Stimulated activated CD8-positive, alpha-beta memory T cell treated with anti-CD3 and anti-CD28 coated beads, Interleukin-12 subunit alpha, Interleukin-12 subunit beta, amount 100 ng/mL, for 1 hour (primary cell): ENCODE results near the gene TMEM212.

Experiments used
- DNase-seq: peaks from one replicate; pipeline ENCODE4 v3.0.0-alpha.2; 2020; ENCODE audit warnings: low read depth

Gene TMEM212

DNA sequence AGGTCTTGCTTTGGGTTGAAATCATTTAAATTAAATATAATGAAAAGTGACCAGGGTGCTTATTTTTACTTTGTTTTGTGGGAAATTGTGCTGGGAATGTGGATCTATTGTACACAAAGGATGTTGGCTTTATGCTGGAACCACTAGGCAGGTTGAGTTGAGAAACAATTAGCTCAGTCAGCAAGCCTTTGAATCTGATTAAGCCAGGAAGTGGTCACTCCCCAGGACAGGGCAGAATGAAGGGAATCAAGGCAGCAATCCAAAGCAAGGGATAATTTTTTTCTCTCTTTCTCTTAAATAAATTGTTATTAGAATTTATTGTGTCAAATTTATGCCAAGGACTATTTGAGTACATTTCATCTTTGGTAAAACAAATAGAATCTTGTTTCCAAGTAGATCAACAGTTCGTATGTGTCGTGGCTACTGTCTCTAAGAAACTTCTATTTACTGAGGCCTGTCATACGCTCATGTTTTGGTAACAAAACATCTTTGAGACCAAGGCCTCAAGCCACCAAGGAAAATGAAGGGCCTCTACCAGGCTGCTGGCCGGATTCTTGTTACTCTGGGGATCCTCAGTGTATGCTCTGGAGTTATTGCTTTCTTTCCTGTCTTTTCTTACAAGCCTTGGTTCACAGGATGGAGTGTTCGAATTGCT is at the start of gene TMEM212:
TSS of gene TMEM212 (plus strand) at position 486 of the 655 bp plus-strand sequence. CDS start at position 521, 35 bp downstream.
- no peak for DNase-seq

DNA sequence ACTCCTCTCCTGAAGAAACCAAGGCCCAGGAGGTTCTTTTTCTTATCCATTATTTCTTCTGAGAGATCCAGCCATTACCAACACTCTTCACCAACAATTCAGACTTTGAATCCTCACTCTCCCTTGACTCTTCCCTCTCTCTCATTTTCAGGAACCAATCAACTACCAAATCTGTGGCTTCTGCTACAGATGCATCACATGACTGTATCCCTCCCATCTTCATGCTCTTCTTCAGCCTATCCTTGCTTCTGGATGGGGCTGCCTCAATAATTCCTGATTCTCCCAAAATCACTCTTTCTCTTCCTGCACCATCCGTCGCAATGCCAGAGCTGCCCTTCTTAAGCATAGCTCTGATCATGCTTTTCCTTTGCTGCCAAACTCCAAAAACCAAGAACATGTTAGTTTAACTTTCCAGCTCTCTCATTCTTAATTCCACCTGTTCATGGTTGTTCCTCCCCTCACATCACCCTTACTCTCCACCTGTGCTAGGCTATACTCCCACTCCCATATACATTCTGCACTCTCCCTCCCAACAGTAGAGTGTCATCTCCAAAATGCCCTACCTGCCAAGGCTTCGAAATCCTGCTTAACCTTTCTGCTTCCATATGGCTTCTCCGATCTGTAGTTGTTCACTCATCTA is 46.4 kb upstream of the TMEM212 start:
- no peak for DNase-seq

DNA sequence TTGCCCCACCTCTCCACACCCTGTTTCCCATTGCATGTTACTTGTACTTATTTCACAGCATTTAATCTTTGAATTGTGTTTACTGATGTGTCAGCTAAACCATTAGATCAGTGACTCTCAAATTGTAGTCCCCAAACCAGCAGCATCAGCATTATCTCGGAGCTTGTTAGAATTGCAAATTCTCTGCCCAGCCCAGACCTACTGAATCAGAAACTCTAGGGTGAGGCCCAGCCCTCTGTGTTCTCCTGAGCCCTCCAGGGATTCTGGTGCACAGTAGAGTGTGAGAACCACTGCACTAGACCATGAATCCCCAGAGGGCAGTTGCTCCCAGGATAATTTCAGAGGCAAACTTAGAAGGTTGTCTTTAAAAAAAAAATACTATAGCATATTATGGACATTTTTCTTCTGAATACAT is 45.9 kb upstream of the TMEM212 start:
- no peak for DNase-seq

DNA sequence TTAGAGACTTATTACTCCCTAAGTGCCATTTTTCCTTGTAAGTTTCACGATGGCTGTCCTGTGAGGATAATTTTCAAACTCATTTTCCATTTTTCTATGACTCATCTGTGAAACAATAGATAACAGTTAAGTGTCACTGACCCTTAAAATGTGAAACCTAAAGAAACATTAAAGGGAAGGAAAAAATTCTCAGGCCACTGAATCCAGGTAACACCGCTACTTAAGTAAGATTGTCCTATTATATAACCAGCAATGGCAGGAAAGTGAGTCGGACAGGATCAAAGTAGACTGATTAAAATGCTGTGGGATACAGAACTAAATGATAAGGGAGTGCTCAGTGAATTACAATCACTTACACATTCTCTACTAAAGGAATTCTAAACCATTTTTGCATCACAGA is 45.3 kb upstream of the TMEM212 start:
- DNase-seq: no peak

DNA sequence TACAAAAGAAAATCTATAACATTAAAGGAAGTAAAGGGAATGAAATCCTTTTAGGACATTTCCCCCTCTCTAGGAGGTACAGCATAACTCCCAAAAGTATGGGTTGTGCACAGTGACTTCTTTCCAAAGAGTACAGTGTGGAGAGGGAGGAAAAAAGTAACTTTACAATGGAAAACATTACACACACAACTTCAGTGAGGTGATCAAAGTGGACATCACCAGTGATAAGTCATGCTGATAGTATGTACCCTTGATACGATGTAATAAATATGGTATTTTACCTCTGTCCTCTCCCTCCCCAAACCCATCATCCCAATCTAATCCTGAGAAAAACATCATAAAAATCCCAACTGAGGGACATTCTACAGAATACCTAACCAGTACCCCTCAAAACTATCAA is 43.6 kb upstream of the TMEM212 start:
- DNase-seq: no peak

DNA sequence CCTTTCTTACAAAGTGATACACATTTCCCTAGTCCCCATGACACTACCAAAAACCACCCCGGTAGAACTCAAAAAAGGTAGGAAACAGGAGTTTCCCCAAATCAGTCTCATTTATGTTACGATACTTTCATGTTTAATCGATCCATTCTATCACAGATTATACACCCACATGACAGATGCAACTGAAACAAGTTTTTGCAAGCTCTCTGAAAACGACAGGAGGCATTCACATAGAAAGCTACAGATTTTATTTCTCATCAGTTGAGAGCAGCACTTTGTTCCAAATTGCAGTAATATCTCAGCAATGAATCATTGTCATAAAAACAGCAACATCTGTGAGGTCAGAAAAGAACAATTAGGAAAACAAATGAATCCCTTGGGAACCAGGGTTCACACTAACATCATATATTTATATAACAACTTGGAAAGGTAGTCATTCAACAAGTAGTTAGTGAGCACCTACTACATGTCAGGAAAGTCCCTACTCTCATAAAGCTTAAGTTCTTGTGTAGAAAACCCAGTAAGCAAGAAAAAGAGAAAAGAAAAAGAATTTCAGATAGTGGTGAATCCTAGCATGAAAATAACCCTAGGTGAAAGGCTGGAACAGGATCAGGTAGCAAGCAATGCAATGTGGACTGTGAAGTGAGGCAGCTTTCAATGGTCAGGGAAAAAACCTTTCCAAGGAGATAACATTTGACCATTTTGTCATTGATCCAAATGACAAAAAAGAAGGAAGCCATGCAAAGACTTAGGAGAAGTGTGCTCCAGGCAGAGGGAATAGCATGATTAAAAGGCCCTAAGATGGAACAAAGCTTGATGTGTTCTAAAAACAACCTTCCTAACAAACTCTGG is 41.2 kb upstream of the TMEM212 start:
- DNase-seq: no peak

DNA sequence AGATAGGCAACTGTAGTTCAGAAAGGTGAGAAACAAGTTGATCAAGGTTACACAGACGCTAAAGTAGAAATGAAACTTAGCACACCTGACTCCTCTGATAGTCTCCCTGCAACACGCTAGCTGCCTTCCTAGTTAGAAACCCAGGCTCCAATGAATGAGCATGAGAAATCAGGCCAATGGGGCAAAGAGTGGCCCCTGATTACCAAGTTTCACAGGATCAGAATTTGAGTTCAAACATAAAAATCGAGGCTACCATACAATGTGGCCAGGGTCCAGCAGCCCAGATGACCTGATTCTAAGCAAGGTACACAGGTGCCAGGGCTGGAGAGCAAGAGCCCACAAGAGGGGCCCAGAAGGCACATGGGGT is 40.6 kb upstream of the TMEM212 start:
- no peak for DNase-seq

DNA sequence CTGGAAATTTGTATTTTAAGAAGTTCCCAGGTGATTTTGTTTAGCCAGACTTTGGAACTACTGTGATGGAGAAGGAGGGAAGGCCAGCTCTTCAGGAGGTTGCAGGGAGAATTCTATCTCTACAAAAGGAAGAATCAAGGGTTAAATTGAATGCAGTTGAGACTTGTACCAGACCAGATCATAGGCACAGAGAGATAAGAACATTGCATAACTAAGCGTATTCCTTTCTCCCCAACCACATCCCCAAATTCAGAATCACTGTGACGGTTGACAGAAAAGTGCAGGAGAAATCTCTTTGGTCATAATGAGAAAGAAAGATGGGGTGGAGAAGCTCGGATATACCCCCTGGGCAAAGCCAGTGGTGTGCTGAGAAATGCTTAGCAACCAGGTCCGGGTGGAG is 40.1 kb upstream of the TMEM212 start:
- no peak for DNase-seq

DNA sequence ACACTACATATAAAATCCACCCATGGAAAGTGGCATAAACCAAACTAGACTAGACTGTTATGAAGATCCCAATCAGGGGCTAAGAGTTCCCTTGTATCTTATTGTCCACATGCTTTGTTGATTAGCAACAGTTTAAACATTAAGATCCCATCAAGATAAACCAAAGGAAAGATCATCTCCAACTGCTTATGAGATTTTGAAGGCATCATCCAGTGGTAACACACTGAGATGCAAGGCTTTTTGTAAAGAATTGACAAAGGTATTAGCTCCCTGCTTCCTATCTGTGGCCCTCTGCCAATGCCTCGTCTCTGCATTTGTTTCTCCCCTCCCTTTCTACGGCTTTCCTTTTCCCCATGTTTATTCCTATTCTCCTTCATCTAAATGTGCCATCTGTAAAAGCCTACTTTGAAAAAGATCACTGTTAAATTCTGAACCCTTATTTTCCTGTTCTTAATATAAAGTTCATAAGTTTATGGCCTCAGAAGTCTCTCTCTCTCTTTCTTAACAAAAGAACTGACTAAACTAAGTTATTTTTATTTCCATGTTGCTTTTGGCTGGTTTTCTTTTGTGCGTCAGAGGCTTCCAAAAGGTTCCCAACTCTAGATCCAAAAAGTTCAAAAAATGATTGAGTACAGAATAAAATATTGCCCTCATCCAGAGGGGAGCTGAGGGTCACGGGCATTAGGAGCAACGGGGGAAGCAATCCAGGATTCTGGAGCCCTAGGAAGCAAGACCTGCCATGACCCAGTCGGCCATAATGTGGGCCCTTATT is 38.3 kb upstream of the TMEM212 start:
- DNase-seq: no peak

DNA sequence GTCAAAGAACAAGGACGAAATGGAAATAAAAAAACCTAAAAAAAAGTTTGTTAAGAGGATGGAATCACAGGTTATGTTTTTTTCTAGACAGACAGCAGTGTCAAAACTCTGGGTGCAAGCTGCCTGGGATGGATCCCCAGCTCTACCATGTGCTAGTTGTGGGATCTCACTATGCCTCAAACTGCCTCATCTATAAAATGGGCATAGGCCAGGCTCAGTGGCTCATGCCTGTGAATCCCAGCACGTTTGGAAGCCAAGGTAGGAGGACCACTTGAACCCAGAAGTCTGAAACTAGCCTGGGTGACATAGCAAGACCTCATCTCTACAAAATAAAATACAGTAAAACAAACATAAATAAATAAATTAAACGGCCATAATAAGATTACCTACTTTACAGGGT is 37.5 kb upstream of the TMEM212 start:
- no peak for DNase-seq

DNA sequence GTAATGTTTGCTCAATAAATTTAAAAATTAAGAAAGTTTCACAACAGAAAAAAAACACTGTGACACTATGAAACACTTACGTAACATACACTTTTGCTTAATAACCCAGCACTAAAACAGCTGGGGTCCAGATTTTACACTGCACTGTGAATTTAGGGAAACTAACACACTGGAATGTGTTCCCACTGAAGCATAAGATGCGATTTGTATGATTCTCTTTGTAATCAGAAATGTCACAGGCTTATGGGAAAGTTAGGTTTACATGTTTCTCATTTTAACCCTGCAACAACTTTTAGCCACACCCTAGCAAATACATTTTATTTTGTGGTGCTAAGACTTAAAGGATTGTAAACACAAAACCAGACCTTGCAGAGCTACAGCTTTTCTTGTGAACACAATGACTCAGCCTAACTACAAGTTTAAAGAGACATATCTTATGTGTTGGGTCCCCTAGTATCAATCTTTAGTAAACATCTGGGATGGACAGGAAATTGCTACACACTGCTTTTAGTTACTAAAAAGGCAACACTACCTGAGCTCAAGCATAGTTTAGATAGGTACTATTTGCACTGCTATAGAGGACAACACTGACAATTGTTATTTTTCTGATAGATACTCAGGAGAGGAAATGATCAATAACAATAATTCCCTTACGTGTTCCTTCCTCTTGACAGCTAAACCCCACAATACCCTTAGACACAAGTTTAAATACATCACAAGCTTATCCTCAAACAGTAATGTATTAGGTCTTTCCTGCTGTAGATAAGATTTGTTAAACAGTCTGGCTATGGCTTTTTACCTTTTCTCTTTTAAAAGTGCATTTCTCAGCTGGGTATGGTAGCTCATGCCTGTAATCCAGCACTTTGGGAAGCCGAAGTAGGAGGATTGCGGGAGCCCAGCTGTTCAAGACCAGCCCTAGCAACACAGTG is 36.7 kb upstream of the TMEM212 start:
- DNase-seq: no peak

DNA sequence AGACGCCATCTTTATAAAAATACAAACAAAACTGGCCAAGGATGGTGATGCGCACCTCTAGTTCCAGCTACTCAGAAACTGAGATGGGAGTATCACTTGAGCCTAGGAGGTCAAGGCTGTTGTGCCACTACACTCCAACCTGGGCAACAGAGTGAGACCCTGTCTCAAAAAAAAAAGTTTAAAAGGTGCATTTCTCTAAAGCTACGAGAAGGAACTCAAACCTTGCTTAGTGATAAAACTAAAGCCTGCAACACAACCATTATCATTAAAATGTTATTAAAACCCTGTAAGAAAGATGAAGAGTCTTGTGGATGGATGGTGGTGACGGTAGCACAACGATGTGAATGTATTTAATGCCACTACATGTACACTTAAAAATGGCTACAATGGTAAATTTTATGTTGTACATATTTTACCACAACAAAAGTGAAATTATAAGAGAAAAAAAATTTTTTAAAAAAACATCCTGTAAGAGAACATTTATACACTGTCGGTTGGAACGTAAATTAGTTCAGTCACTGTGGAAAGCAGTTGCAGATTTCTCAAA is 35.9 kb upstream of the TMEM212 start:
- no peak for DNase-seq

DNA sequence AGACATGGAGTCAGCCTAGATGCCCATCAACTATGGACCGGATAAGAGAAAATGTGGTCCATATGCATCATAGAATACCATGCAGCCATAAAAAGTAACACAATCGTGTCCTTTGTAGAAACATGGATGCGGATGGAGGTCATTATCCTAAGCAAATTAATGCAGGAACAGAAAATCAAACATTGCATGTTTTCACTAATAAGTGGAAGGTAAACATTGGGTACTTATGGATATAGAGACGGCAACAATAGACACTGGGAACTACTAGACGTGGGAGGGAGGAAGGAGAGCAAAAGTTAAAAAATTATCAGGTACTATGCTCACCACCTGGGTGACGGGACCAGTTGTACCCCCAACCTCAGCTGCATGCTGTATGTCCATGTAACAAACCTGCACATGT is 35.3 kb upstream of the TMEM212 start:
- no peak for DNase-seq

DNA sequence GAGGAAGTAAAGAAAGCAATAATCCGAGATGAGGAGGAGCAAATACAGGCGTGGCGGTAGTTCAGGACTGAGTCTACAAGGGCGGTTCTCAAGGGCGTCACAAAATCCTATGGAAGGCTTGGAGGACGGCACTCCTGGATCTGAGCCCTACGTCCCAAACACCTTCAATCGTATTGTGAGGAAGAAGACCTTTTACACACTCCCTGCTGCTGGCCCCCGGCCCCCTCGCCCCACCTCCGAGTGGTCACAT is 33.6 kb upstream of the TMEM212 start:
- DNase-seq: no peak

DNA sequence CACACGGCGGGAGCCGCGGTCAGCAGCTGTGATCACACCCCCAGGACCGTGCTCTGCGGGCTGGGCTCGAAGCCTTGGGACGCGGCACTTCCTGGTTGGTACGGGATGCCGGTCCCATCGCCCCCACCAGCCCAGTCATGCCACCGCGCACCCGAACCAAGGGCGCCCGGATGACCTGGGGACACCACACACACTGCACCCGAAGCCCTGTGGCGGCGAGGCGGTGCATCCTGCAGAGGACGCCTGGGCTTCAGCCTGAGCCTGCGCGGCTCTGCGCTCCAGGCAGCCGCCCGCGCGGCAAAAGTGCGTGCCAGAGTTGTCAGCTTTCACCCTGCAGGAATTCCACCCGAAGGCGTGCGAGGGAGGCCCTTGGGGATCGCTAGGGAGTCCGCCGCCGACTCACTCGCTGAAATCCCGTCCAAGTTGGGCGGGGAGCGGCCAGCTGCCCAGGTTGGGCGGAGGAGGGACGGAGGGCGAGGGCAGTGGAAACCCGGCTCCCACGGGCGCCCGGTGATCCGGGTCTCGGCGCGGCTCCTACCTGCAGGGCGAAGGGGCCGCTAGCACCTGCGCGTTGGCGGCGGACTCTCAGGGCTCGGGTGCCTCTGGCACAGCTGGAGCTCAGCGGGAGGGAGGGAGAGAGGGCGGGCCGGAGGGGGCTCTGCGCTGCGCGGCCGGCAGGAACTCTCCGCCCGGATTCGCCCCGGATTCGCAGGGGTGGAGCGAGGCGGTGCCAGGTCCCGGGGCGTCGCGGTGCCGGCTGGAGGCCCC is 33.1 kb upstream of the TMEM212 start, which contains the start of gene PLD1:
TSS of gene PLD1 (minus strand) at position 623 of the 768 bp plus-strand sequence. CDS start 72,432 bp downstream, outside the sequence.
- DNase-seq: peak; percentile 11

DNA sequence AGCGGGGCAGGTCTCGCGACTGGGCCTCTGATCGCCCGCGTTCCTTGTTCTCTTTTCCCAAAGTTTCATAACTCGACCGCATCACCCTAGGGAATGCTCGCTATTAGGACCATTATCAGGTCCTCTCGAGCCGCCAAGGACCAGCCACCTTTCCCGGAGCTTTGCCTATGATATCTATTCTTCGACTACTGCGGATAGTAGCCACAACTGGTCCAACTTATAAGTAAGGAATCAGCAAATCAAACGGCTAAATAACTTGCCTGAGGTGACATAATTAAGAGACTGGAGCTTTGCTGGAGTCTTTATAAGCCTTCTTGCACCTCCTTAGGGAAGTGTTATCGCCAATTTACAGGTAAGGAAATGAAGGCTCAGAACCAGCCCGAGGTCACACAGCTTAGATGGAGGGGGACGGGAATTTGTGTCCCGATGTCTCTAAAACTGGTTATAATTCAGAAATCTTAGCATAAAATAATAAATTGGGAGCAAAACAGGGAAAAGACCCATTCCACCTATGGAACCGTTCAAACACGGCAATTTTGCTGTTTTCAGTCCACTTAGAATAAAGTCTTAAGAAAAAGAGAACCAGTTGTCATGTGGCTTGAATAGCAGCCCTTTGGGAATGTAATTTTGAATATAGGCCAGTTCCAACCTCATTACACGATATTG is 32.4 kb upstream of the TMEM212 start:
- DNase-seq: no peak

DNA sequence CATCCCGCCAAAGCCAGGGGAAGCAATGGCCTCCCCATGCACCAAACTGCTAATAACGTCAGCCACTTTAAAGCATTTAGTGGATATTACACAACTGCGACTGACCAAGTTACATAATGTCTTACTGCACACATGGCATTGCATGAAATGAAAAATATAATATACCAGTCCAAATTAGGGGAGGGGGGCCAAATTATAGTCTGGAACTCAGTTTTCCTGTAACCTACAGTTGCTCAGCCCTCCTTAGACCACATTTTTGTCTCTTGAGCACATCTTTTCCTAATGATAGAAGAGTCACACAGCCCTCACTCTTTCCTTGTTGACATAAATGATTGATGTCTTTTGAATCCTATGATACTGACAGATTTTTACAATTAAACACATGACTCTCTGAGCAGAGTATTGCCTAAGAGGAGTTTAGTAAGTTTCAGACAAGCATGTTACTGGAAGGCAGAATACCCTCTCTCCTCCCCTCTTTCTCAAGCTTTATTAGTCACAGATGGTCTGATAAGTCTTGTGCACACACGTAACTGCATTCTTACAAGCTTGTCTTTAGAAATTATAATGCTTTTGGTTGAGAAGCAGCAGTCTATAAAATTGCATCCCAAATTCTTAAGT is 31.7 kb upstream of the TMEM212 start:
- DNase-seq: no peak

DNA sequence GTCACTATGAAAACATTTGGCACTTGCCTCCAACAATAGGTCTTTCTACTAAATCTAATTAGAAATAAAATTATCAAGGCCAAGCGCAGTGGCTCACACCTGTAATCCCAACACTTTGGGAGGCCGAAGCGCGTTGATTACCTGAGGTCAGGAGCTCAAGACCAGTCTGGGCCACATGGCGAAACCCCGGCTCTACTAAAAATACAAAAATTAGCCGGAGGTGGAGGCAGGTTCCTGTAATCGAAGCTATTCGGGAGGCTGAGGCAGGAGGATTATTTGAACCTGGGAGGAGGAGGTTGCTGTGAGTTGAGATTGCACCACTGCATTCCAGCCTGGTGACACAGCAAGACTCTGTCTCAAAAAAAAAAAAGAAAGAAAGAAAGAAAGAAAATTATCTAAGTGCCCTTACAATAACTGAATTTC is 31.2 kb upstream of the TMEM212 start:
- no peak for DNase-seq

DNA sequence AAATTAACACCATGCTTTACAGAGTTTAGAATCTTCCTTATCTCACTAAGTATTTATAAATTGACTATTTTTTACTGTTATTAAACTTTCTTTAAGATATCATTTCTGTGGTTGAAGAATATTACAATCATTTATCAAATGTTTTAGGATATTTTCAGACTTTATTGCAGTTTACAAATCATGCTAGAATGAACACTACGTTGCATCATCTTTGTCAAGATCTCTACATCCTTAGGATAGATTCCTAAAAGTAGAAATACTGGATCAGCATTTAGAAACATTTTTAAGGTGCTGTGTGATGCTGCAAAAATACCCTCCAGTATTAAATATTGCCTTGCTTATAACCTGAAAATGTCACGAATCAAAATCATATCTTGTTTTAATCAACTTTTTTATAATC is 30.3 kb upstream of the TMEM212 start:
- no peak for DNase-seq
